HTR-8/SVneo (cell line): ENCODE measurements around the gene RBP3.
A peak's percentile ranks its signal among the peaks of the same experiment; 100 is the strongest.

ENCODE experiments used
- DNase-seq: peaks from one replicate; pipeline ENCODE4 v3.0.0; 2011; ENCODE audit warnings: low spot score, mixed read lengths; ENCODE audit not compliant: insufficient read length
- FAIRE-seq: peaks from 2 replicates; lab custom pipeline; 2011; peaks lifted over from hg19 to GRCh38; lab: Jason Lieb, UNC

RBP3 gene

DNA sequence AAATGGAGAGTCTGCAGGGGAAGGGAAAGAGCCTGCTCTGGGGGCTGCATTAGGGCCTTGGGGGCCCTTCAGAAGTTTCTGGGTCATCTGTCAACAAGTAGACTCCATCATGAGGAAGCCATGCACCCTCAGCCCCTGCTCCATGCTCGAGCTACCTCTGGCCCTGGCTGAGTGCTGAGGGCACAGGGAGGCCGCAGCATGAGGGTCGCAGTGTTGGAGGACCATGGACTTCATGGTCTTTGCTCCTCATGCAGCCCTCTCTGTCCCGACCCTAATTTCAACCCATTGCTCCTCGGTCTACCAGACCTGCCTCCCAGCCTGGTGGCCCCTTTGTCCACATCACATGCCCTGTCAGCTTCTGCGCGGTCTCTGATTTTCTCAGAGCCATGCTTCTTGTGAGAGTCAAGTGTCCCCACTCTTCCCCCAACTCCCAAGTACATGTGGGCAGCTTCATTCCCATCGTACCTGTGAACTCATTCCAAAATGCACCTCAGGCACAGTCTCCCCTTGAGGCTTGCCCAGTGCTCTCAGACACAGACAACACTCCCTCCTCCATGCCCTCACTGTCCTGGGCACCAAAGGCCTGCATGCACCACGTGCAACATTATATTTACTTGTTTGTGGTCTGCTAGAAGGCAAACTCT is 21.2 kb downstream of the RBP3 start:
- FAIRE-seq (no peak), DNase-seq (no peak)

DNA sequence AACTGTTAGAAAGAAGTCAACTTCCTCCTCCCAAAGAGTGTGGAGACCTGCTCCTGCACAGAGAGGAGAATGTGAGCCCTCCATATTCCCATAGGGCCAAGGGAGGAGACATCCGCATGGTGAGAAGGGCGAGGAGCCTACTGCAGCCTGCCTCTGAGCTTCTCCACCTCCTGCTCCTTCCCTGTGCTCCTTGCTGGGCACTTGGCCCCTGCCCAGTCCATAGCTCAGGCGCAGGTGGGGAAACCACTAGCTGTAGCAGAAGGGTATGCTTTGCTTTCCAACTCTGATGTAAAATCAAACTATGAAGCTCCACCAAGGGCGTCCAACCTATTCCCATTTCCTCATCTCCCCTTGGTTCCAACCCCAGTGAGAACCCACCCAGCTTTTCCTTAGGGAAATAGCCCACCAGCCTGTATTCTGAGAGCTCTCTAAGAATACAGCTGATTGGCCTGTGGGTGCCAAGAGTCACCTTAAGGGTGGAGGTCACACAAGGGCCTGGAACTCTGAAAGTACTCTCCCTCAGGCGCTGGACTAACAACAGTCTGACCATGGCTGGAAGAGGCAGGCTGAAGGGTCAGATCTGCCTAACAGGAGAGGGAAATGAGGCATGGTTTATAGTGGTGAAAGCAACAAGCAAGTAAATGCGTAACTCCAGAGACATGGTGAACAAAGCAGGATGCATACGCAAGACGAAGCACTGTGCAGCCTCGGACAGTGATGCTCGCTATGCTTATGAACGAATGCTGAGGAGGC is 22.0 kb downstream of the RBP3 start:
- FAIRE-seq (no peak), DNase-seq (no peak)

DNA sequence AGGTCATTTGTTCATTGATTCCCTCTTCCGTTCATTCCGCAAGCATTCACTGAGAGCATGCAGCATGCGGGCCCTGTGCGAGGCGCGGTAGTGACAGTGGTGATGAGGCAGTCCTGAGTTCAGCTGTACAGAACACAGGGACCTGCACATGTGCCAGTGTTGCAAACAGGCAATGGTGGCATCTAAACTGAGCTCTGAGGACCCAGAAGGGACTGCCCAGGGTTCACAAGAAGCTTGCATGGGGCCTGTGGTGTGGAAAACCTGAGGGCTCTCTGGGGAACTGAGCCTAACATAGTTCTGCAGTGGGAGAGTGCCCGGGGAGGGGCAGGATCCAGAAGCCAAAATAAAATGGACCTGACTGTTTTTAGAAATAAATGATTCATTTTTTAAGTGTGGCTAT is 22.7 kb downstream of the RBP3 start:
- DNase-seq (no peak), FAIRE-seq (no peak)

DNA sequence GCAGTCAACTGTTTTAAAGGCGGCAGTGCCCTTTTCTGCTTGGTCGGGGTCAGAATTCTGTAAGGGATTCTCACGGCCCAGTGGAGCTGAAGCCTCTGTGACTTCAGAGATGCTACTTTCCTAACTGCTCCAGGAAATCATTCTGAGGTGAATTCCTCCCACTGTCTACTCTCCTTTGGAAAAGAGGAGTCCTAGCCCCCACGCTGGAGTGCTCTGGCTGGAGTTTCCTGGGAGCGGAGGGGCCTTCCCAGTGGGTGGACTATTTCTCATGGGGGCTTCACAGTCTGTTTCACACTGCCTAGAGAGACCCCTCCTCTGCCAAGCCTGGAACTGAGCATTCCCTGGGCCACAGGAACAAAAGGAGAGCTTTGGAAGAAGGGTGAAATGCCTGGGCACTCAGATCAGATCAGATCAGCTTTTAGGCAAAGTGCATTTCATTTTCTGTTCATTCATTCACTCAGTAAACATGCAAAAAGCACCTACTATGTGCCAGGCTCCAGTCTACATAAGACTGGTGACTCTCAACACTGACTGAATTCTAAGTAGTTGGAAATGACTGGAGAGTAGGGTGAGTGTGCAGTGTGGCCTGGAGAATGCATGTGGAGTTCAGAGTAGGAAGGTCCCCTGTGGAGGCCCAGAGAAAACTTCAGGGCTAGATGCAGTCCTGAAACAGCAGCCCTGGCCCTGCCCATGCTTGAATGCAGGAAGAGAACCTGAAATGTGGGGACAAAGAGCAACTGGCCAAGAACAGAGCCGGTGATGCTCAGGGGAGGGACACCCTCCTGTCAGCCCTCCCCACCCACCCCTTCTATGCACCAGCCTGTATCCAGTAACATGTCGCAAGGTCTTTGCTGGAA is 23.7 kb downstream of the RBP3 start:
- DNase-seq (no peak), FAIRE-seq (no peak)

DNA sequence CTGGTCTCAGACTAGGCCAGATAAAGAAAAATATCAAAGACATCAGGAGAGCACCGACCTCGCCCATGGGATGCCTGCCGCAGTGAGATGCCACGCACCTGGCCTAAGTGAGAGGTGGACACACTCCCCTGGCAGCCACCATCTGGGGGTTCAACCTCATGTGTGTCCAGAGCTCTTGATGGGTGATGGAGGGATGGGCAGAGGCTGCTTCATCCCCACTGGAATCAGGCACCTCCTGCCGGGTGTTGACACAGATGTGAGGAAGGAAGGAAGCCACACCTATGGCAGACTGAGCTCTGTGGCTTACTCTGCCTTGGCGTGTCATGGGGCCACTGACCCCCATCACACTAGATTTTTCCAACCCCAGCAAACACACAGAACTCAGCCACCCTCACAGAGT is 24.6 kb downstream of the RBP3 start:
- FAIRE-seq (no peak), DNase-seq (no peak)

DNA sequence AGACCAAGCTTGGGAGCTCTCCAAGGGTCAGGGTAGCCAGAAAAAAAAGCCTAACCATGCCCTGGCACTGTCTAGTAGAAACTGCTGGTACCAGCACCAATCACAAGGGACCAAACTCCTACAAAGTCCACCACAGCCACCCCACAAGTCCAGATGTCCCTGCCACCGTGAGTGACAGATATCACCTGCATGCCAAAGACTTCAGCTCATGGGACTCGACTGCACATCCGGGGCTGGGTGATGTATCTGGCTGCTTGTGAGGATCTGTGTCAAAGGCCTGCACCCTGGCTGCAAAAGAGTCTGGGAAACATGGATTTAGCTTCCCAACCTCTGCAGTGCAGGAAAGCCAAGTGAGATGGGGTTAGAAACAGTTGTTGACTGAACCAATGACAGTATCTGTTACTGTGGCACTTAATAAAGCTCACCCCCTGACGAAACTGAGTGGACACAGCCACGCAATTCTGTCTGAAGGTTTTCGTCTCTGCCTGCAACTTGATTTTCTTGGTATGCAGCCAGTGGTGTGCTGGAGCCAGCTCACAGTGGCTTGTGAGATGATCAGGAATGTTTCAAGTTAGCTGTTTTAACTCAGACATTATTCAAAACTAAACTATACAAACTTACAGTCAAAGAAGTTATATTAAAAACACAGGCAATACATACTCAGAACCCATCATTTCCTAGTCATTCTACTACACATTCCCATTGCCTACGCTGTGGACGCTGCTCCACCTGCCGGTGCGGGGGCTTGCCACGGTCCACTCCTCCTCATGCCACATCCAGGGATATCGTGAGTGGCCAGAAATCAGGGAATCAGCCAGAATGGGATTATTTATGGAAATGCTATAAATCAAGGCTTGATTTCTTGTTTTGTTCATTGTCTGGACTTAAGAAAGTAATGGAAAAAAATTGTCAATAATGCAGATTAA is 26.7 kb downstream of the RBP3 start:
- DNase-seq (no peak), FAIRE-seq (no peak)

DNA sequence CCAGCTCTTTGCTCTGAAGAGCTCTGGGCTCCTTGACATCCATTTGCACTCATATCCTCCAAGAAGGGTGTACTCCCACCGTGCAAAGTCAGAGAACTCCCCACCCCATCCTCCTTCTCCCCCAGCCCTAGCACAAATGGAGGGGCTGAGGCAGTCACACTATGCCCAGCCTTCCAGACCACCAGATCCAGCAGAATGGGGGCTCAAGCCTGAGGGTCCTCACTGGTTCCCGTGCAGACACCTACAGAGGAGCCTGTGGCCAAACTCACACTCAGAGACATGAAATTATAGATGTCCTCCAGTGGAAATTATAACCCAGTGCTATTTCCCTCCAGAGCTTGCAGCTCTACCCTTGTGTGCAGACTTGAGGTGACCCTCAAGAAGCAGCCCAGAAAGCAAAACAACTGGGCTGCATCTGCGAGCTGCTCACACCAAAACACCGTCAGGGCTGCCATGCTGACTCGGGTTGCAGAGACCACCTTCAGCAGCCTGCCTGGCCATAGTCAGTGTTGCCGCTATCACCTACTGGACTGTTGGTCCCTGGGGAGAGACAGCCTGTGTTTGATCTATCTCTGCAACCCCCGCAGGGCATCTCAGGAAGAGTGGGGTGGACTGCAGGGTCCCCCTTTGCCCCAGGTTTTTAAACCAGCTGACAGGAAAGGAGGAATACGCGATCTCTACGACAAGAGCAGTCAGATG is 28.5 kb downstream of the RBP3 start:
- DNase-seq (no peak), FAIRE-seq (no peak)

DNA sequence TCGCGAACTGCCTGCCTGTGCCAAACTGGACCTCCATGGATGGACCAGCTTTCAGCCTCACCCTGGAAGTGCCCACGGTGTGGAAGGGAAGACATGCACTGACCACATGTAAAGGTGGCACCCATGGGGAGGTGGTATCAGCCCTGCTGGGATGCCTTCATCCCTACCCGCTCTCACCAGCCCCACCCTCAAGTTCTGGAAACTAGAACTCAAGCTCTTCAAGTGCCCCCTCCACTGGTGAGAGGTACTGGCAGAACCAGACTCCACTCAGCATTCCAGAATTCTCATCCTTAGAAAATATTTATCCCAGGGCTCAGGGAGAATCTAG is 30.0 kb downstream of the RBP3 start:
- FAIRE-seq (no peak), DNase-seq (no peak)

DNA sequence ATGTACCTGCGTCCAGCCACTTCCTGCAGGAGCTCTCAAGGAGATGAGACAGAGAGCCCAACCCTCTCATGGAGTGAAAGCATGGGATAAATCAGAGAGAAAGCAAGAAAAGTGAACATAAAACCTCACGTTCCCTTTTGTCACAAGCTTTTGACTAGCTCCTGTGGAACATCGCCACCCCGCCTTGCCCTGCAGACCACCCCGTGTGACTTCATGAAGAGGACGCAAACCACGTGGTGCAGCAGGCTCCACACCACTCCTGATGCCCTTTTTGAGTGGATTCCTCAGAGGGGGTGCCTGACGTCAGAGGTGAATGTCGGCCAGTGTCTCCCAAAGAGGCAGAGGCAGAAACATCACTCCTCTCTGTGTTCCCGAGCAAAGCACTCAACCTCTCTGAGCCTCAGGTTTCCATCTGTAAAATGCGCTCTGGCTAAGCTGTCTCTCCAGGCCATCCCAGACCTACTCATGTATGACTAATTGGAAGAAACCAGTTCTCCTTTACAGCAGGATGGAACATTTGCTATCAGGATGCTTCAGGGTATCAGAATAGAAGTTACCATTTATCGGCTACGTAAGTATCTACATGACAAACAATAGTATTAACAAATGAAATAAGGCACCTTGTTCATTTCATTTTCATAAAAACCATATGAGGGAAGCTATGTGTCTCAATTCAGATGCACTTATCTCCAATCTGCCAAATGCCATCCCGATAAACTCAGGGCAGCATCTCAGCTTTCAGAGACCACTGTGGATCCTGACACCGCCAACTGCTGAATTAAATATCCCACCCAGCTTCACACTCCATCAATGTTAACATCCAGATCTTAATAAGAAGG is 30.7 kb downstream of the RBP3 start:
- no peak for DNase-seq
- FAIRE-seq = no peak

DNA sequence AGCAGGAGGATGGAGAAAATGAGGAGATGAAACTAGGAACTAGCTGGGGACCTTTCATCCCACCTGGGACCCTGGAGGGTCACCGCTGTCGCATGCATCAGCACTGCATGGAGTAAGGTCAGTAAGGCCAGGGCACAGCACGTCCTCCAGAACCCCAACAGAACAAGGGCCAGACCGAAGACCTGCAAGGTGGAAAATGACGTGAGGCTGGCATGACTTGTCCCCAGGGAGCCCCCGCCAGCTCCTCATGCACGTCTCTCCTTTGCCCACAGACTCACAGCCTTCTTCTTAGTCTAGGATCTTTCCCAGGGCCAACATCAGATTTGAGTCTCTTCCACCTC is 31.3 kb downstream of the RBP3 start:
- FAIRE-seq (no peak), DNase-seq (no peak)

DNA sequence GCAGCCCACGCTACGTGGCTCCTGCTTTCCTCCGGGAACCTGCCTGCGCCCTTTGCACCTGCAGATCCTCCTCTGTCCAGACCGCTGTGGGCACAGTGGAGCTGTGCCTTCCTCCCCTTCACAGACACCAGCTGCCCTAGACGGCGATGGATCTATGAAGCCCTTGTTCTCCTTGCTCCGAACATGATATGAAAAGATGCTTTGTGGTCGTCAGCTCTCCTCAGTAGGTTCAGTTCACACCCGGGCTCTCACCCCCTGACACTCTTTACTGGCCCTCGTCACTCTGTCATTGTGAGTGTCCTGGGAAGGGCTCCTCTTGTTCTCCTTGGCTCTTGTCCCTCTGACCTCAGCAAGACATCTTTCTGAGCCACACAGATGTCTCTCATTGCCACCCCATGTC is 31.7 kb downstream of the RBP3 start:
- no peak for DNase-seq
- FAIRE-seq = no peak

DNA sequence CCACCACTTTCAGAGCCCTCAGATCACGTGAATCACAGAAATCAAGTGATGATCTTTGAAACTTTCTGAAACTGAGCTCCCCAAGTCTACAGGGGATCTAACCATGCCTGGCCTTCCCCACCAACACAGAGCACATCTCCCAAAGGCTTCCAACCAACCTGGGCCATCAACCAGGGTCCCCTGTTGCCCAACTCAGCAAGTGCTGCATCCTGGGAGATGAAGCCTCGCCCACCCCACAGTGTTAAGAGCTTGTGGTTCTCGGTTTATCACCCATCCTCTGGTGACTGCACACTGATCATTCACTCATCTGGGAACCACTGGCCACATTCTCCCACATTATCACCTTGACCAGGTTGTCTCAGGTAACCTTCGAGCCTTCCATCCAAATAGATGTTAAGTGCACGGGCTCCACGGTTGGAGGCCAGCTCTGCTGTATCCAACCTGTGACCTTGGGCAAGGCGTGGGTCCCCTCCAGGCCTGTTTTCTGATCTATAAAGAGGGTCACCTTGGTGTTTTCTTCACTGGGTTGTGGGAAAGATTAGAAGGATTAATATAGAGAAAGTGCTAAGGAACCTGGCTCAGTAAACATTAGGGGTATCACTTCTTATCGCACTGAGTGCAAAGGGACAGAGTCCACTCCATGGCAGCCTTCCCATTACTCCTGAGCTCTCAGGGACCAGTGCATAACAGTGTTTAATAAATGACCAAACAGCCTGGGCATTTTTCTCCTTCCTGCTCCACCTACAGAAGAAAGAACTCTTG is 32.4 kb downstream of the RBP3 start:
- no peak for FAIRE-seq
- no peak for DNase-seq

DNA sequence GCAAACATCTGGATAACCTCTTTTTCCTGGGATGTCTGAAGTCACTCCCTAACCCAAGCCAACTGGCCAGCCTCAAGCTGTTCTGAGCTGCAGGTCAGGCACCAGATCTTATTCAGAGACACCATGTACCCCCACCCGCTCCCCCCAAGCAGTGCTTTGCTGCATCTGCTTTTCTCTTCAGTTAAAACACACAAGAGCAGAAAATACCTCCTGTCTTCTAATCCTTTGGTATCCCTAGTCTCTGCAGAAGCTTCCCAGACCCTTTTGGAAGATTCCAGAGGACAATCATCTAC is 32.9 kb downstream of the RBP3 start:
- no peak for FAIRE-seq
- no peak for DNase-seq

DNA sequence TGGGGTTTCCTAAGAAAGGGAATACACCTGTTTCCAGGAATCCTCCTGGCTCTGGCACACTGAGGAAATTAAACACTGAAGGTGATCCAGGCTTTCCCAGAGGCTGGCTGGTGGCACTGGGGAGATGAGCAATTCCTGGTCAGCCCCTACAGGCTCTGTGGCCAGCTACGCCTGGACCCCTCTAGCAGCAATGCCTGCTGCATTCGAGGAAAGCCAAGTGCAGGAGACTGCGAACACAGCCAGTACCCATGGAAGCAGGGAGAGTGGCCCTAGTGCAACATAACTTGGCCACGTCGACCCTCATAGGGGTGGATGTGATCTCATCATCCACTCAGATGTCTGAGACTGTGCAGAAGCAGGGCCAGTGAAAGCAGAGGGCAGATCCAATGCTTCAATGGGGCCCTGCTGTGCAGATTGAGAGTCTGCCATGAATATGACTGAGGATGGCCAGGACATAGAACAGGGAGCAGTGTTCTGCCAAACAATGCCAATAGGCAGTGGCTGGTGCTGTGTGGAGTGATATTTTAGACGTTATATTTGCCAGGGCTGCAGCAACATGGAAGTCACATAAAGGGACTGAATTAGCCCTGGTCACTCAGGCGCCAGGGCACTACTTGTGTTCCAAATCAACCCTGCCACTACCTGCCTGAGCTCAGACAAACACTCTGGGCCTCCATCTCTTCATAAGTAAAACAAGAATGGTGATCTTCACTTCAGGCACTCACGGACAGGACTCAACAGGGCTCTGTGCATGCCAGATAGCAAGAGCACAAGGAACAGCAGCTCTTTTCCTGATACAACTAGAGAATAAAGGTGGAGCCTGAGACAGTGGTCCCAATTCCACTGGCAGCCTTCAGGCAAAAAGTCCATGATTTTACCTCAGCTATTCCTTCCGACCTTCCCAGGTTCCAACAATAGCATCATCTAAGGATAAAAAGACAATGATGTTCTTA is 33.5 kb downstream of the RBP3 start:
- DNase-seq (no peak), FAIRE-seq (no peak)

DNA sequence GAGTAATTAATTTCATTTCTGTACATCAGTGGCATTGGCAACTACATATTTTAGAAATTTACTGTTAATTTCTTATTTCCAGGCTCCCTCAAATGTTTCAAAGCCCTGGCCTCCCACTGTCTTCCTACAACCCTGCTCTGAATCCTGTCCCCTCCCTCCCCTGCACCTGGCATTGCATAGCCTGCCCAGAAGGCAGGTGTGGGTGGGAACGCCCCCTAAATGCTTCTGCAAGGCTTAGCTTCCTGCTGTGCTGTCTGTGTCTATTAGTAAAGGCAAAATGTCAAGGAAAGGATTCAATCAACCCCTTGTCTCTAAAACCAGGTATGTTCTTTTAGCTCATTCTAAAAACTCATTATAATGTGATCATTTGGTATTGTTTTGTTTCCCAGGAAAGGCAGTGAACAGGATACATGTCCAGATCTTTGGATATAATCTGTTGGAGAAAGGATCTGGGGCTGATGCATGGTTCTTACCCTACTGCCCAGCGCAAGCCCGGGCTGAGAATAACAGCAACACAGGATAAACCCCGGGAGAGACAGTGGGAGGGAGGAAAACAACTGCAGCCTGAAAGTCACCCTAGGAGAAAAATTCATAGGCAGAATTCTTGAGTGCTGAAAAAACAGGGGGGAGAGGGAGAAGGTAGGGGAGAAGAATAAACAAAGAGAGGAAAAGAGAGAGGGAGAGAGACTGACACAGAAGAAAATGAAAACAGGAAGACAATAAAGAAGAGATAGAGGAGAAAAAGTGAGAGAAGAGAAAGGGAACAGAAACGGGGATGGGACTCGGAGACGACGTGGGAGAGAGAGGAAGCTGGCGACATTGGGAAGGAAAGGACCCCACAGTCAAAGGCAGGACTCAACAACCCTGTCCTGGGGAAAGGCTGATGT is 35.3 kb downstream of the RBP3 start:
- FAIRE-seq (no peak), DNase-seq (no peak)

DNA sequence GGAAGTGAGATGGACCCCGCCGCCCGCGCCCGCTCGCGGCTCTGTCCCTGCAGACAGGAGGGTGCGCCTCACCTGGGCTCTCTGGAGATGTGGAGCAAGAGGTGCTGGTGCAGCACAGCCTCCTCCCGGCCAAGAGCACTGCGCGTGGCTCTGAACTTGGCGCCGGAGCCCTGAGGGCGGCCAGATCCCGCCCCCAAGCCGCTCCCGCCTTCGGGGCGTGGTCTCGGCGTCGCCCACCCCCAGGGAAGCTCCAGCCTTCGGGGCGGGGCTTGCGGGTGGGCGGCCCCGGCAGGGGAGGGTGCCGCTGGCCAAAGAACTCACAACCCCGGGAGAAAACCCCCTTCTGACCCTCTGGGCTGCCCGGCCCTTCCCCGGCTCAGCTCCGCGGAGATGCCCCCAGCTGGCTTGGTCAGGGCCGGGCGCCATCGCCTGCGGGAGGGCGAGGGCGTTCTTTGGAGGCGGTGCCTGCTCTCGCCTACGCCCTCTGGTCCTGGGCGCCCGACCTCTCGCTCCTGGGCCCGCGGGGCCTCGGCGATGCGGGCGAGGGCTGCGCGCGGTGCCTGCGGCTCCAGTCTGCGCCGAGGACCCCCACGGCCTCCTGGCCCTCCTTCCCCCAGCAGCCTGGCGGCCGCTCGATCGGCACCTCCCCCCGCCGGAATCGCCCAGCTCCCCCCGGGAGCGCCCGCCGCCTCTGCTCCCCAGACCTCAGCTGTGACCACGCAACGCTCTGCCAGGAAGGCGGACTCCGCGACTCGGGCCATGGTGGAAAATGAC is 36.2 kb downstream of the RBP3 start, which contains the start of gene ZNF488:
Gene ZNF488 (minus strand): TSS at position 146 of the 774 bp plus-strand sequence. CDS start 15,464 bp downstream, outside the sequence.
- DNase-seq = peak; percentile 92

More for the DNA sequence above, 36.2 kb downstream of the RBP3 start, which contains the start of gene ZNF488:
- no peak for FAIRE-seq
